ENCODE measurements around the gene ACRBP. TPM values are rescaled to one million over a fixed set of nuclear protein-coding genes. Genes with fewer than 3 reads are reported as not detected.

ACRBP gene
- total RNA-seq, 1 donor from 2014 or later, result 5.0 TPM

DNA sequence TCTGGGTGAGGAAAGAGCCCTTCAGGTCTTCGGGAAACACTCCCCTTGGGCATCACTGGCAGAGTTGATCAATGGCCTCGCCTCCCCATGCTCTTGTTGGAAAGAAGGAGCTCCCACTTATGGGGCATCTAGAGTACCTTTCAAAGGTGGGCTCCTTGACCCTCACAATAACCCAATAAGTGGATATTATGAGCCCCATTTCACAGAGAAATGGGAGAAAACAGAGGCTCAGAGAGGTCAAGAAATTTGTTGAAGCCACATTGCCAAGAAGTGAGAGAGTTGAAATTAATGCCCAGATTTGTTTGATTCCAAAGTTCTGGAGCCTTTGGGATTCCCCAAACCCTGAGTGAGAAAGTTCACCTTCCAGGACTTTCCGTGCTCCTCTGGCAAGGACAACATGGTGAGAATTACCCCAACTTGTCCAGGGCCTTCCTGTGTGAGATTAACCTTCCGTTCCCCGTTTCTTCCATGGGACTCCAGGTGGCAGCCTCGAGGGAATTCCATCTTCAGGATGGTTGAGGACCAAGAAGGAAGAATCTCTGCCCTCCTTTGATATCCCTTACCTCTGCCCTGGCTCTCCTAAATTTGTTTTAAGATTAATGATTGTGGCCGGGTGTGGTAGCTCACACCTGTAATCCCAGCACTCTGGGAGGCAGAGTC is 32.6 kb downstream of the ACRBP start:
- Mint-ChIP-seq H3K4me3 (ENCODE audit: low read depth) (no peak overlapping the region), H3K27me3 (peaks cover 12% of the 10 kb centered on the region), H3K9me3 (ENCODE audit: low read depth) (no peaks in the 10 kb centered on the region), H3K4me1 (ENCODE audit: low read depth) (peaks cover 24% of the 10 kb centered on the region), H3K36me3 (ENCODE audit: insufficient read depth) (no peaks in the 10 kb centered on the region), H3K27ac (peak overlapping the region; percentile 91)
- no peak for DNase-seq (ENCODE audit: low spot score, unreplicated experiment)
- TF ChIP-seq, protein P1, sequence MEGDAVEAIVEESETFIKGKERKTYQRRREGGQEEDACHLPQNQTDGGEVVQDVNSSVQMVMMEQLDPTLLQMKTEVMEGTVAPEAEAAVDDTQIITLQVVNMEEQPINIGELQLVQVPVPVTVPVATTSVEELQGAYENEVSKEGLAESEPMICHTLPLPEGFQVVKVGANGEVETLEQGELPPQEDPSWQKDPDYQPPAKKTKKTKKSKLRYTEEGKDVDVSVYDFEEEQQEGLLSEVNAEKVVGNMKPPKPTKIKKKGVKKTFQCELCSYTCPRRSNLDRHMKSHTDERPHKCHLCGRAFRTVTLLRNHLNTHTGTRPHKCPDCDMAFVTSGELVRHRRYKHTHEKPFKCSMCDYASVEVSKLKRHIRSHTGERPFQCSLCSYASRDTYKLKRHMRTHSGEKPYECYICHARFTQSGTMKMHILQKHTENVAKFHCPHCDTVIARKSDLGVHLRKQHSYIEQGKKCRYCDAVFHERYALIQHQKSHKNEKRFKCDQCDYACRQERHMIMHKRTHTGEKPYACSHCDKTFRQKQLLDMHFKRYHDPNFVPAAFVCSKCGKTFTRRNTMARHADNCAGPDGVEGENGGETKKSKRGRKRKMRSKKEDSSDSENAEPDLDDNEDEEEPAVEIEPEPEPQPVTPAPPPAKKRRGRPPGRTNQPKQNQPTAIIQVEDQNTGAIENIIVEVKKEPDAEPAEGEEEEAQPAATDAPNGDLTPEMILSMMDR (IDR thresholded peaks at IDR 0.05; ENCODE audit: unreplicated experiment), result peak; percentile 25

DNA sequence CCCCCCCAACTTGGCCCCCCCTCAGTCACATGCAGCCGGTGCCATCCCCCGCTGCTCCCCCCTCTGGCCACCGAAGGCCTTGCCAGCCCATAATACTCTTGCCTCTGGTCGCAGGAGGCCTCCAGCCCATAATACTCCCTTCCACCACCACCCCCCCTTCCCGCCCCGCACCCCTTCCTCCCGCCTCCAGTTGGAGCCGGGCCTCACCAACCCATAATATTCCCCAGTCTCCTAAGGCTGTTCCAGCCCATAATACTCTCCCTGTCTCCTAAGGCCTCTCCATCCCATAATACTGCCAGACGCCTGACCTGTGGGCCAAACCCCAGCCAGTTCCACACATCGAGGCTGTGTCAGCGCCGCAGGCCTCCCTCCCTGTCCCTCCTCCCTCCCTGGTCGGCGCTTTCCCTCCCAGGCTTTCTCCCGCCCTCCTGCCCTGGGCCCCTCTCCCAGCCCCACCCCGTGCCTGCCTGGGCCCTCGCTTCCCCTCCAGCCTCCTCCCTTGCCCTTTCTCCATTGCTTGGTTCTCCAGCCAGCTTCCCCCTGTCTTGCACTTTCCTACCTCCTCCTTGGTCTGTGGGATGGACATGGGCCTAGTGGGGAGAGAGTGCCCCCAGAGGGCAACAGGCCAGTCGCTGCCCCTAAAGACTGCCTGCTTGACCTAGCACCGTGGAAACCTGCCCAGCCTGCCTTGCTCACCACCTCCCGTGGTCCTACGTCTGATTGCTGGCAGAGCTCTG is 33.3 kb downstream of the ACRBP start:
- H3K36me3 Mint-ChIP-seq (ENCODE audit: insufficient read depth), result no peaks in the 10 kb centered on the region
- no peaks in the 10 kb centered on the region for H3K9me3 Mint-ChIP-seq (ENCODE audit: low read depth)
- peak; percentile 88 for DNase-seq (ENCODE audit: low spot score, unreplicated experiment)
- peak overlapping the region; percentile 91 for H3K27ac Mint-ChIP-seq
- peaks cover 5% of the 10 kb centered on the region for H3K27me3 Mint-ChIP-seq
- peaks cover 24% of the 10 kb centered on the region for H3K4me1 Mint-ChIP-seq (ENCODE audit: low read depth)
- TF ChIP-seq, protein P1 (IDR thresholded peaks at IDR 0.05; ENCODE audit: unreplicated experiment), result peak; percentile 51
- H3K4me3 Mint-ChIP-seq (ENCODE audit: low read depth), result peak overlapping the region; percentile 46

DNA sequence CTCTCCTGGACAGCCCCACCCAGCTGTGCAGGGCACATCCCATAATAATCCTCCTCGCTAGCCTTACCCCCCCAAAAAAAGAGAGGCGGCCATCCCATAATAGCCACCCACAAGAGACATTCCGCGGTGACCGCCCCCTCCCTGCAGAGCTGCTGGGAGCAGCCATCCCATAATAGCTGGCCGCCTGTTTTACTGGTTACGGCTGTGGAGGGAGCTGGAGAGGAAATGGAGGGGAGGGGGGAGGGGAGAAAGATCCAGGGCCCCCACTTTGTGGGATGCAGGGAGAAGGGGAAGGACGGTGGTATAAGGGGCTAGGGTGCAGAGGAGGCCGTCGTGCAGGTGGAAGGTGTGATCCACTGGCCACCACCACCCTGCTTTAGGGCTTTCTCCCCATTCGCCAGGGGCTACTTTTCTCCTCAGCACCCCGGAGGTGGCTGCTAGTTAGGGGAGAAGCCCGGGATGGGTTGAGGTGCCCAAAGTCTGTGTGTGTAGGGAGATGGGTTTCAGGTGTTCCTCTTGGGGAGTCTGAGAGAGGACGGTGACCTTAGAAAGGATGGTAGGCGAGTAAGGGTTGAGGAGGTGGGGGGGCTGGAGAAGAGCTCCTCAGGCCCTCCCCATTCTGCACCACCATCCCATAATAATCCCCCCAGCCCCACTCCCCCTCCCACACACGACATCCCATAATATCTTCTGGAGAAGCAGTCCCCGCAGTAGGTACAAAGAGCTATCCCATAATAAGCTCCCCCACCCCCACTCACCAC is 34.0 kb downstream of the ACRBP start:
- TF ChIP-seq, protein P1 (IDR thresholded peaks at IDR 0.05; ENCODE audit: unreplicated experiment), result no peak
- Mint-ChIP-seq H3K4me3 (ENCODE audit: low read depth) (peak overlapping the region; percentile 35), H3K27ac (peak overlapping the region; percentile 89), H3K36me3 (ENCODE audit: insufficient read depth) (no peaks in the 10 kb centered on the region), H3K27me3 (no peaks in the 10 kb centered on the region), H3K9me3 (ENCODE audit: low read depth) (no peaks in the 10 kb centered on the region), H3K4me1 (ENCODE audit: low read depth) (peaks cover 24% of the 10 kb centered on the region)
- DNase-seq (ENCODE audit: low spot score, unreplicated experiment), result no peak

GRCh38 chr12:6612652-6613014 is 34.6 kb downstream of the ACRBP start:
- H3K36me3 Mint-ChIP-seq (ENCODE audit: insufficient read depth), result no peaks in the 10 kb centered on the region
- no peaks in the 10 kb centered on the region for H3K9me3 Mint-ChIP-seq (ENCODE audit: low read depth)
- TF ChIP-seq, protein P1 (IDR thresholded peaks at IDR 0.05; ENCODE audit: unreplicated experiment), result no peak
- H3K4me3 Mint-ChIP-seq (ENCODE audit: low read depth), result no peak overlapping the region
- DNase-seq (ENCODE audit: low spot score, unreplicated experiment), result no peak
- no peak overlapping the region for H3K27ac Mint-ChIP-seq
- no peaks in the 10 kb centered on the region for H3K27me3 Mint-ChIP-seq
- peaks cover 24% of the 10 kb centered on the region for H3K4me1 Mint-ChIP-seq (ENCODE audit: low read depth)

GRCh38 chr12:6612247-6612646 is 35.0 kb downstream of the ACRBP start:
- DNase-seq (ENCODE audit: low spot score, unreplicated experiment), result no peak
- peaks cover 24% of the 10 kb centered on the region for H3K4me1 Mint-ChIP-seq (ENCODE audit: low read depth)
- no peaks in the 10 kb centered on the region for H3K36me3 Mint-ChIP-seq (ENCODE audit: insufficient read depth)
- H3K27me3 Mint-ChIP-seq, result no peaks in the 10 kb centered on the region
- TF ChIP-seq, protein P1 (IDR thresholded peaks at IDR 0.05; ENCODE audit: unreplicated experiment), result no peak
- H3K9me3 Mint-ChIP-seq (ENCODE audit: low read depth), result no peaks in the 10 kb centered on the region
- no peak overlapping the region for H3K27ac Mint-ChIP-seq
- H3K4me3 Mint-ChIP-seq (ENCODE audit: low read depth), result no peak overlapping the region

Measured in progenitor cell of endocrine pancreas (in vitro differentiated cells).